HCT116 (cell line): ENCODE data around the gene B3GALT6. TPM values are rescaled to one million over a fixed set of nuclear protein-coding genes. Genes with fewer than 3 reads are reported as not detected.

Source experiments
- ATAC-seq: fragments of 200-7000 bp; cut with Tn5 transposase; 2 replicates; pipeline ENCODE4 v1.9.1; 2020; ENCODE audit warnings: mild to moderate bottlenecking, moderate library complexity
- BruUV-seq: library from RNA; stranded (reverse); fragments of 400-500 nt; replicated peaks from 2 replicates; lab custom pipeline; 2021; lab: Mats Ljungman, UMichigan
- CTCF ChIA-PET: fragments of 300-600 bp; sonication (Branson Sonifier 250); formaldehyde crosslinking; loops from one replicate; lab custom pipeline; 2021; ENCODE audit warnings: antibody characterized with exemption; lab: Charles Lee
- POLR2A ChIA-PET: fragments of 300-600, 350-600 bp; sonication (Branson Sonifier 250); formaldehyde crosslinking; loops from one replicate; lab custom pipeline; 2021; ENCODE audit warnings: antibody characterized with exemption; lab: Charles Lee
- RAD21 ChIA-PET, 2 experiments: fragments of 300-600 bp; sonication (Branson Sonifier 250); formaldehyde crosslinking; loops; one replicate each; lab custom pipeline; 2023; ENCODE audit warnings: low total read pairs in 2 of 2; ENCODE audit not compliant: uncharacterized antibody in 2 of 2, unreplicated experiment in 2 of 2, low non-redundant PET in 1 of 2; lab: Charles Lee
- DNase-seq: peaks from one replicate; pipeline ENCODE4 v3.0.0-alpha.2; 2010; ENCODE audit warnings: low read depth, low spot score
- H2AFZ ChIP-seq: fragments of 200-600 bp; shearing (Covaris generic), sonication (generic); 2 replicates; pipeline ENCODE4 v1.6.1; 2017; ENCODE audit warnings: low read depth, mixed run types, mixed read lengths, antibody characterized with exemption, low read length; ENCODE audit not compliant: poor library complexity, severe bottlenecking
- H3K27ac ChIP-seq: 2 replicates; pipeline ENCODE4 v1.5.1; 2012; ENCODE audit warnings: low read depth, low read length
- H3K27me3 ChIP-seq: fragments of 200-600 bp; sonication (generic); 2 replicates; pipeline ENCODE4 v1.6.1; 2016; ENCODE audit warnings: mixed run types, low read length, mixed read lengths; ENCODE audit not compliant: insufficient read depth
- H3K36me3 ChIP-seq, 2 experiments: fragments of 200-500 bp in 1 of 2; fragments of 200-600 bp in 1 of 2; sonication (Bioruptor generic) in 1 of 2; sonication (generic) in 1 of 2; 2 replicates each; pipeline versions ENCODE4 v1.5.1 to v1.6.1; 2014 to 2016; ENCODE audit warnings: low read length in 2 of 2, inconsistent platforms in 1 of 2, mixed read lengths in 1 of 2, mixed run types in 1 of 2; ENCODE audit not compliant: insufficient read depth in 2 of 2, control insufficient read depth in 1 of 2
- H3K4me1 ChIP-seq, 2 experiments: fragments of 200-600 bp in 1 of 2; sonication (generic) in 1 of 2; 2 replicates each; pipeline versions ENCODE4 v1.5.1 to v1.6.1; 2012 to 2017; ENCODE audit warnings: low read length in 2 of 2, inconsistent platforms in 1 of 2, mild to moderate bottlenecking in 1 of 2, mixed read lengths in 1 of 2, mixed run types in 1 of 2, moderate library complexity in 1 of 2; ENCODE audit not compliant: insufficient read depth in 2 of 2, control insufficient read depth in 1 of 2
- H3K4me2 ChIP-seq: fragments of 200-600 bp; sonication (generic); 2 replicates; pipeline ENCODE4 v1.6.1; 2017; ENCODE audit warnings: mixed run types, low read length, mixed read lengths
- H3K4me3 ChIP-seq, 2 experiments: fragments of 200-600 bp in 1 of 2; sonication (generic) in 1 of 2; replicated peaks in 1 of 2; 2 replicates each; pipeline ENCODE4 v1.5.1; 2011 to 2016; ENCODE audit warnings: low read length in 2 of 2, control low read depth in 1 of 2, low read depth in 1 of 2, mild to moderate bottlenecking in 1 of 2, mixed read lengths in 1 of 2, mixed run types in 1 of 2
- H3K79me2 ChIP-seq: fragments of 200-600 bp; sonication (generic); 2 replicates; pipeline ENCODE4 v1.6.1; 2017; ENCODE audit warnings: mild to moderate bottlenecking, mixed run types, low read length, moderate library complexity, mixed read lengths; ENCODE audit not compliant: insufficient read depth
- H3K9ac ChIP-seq: fragments of 200-600 bp; sonication (generic); 2 replicates; pipeline ENCODE4 v1.6.1; 2016; ENCODE audit warnings: low read length, mixed read lengths
- H3K9me2 ChIP-seq: fragments of 200-600 bp; sonication (generic), shearing (Covaris generic); 2 replicates; pipeline ENCODE4 v1.6.1; 2017; ENCODE audit warnings: mixed run types, mild to moderate bottlenecking, moderate library complexity; ENCODE audit not compliant: insufficient read depth
- H3K9me3 ChIP-seq, 2 experiments: fragments of 200-500 bp in 1 of 2; fragments of 200-600 bp in 1 of 2; sonication (Bioruptor generic) in 1 of 2; sonication (generic) in 1 of 2; 2 replicates each; pipeline ENCODE4 v1.6.1; 2014 to 2017; ENCODE audit warnings: low read length in 2 of 2, mixed read lengths in 2 of 2, inconsistent platforms in 1 of 2, low read depth in 1 of 2, mild to moderate bottlenecking in 1 of 2, mixed run types in 1 of 2, moderate library complexity in 1 of 2; ENCODE audit not compliant: control insufficient read depth in 1 of 2, insufficient read depth in 1 of 2
- H4K20me1 ChIP-seq: fragments of 200-600 bp; sonication (generic), shearing (Covaris generic); 2 replicates; pipeline ENCODE4 v1.6.1; 2017; ENCODE audit warnings: mixed run types, mild to moderate bottlenecking, moderate library complexity; ENCODE audit not compliant: insufficient read depth
- CTCF ChIP-seq, 3 experiments: fragments of 200-600 bp in 1 of 3; sonication (generic) in 1 of 3; IDR thresholded peaks in 2 of 3; conservative IDR thresholded peaks in 1 of 3; 2 replicates each; pipeline ENCODE4 v1.5.1; 2012 to 2017; ENCODE audit warnings: low read depth in 2 of 3, low read length in 2 of 3, antibody characterized with exemption in 1 of 3, borderline replicate concordance in 1 of 3, control low read depth in 1 of 3, mild to moderate bottlenecking in 1 of 3, mixed read lengths in 1 of 3, mixed run types in 1 of 3, moderate library complexity in 1 of 3; ENCODE audit not compliant: insufficient read depth in 1 of 3
- EZH2 ChIP-seq: fragments of 200-600 bp; sonication (generic); IDR thresholded peaks from 2 replicates; pipeline ENCODE4 v1.6.1; 2017; ENCODE audit warnings: antibody characterized with exemption, mixed run types
- FOSL1 ChIP-seq: IDR thresholded peaks from 2 replicates; pipeline ENCODE4 v1.6.1; 2012; ENCODE audit warnings: low read depth
- JUND ChIP-seq: IDR thresholded peaks from 2 replicates; pipeline ENCODE4 v1.6.1; 2012
- MAX ChIP-seq: IDR thresholded peaks from 2 replicates; pipeline ENCODE4 v1.6.1; 2012
- POLR2AphosphoS5 ChIP-seq: IDR thresholded peaks from 2 replicates; pipeline ENCODE4 v1.6.1; 2011; ENCODE audit warnings: mild to moderate bottlenecking, low read depth, low read length, moderate library complexity
- SIN3A ChIP-seq: IDR thresholded peaks from 2 replicates; pipeline ENCODE4 v1.6.1; 2012; ENCODE audit warnings: low read depth
- TCF7L2 ChIP-seq: IDR thresholded peaks from 2 replicates; pipeline ENCODE4 v1.7.0; 2011; ENCODE audit warnings: borderline replicate concordance, inconsistent platforms; ENCODE audit not compliant: insufficient read depth, insufficient read length; ENCODE audit errors: extremely low read depth
- ZFX ChIP-seq: fragments of 450-650 bp; IDR thresholded peaks from 2 replicates; pipeline ENCODE4 v1.6.1; 2017
- intact Hi-C: fragments of 100-400 bp; cut with micrococcal nuclease; formaldehyde crosslinking; loops from 2 replicates; pipeline ENCODE4 v1.10.0; 2022
- total RNA-seq: library from RNA; stranded (reverse); gene quantifications from one replicate; pipeline ENCODE4 v1.2.1, GENCODE V29; 2021; ENCODE audit not compliant: unreplicated experiment

B3GALT6 gene
- total RNA-seq, 1 experiment from 2014 or later, result 16.3 TPM

DNA sequence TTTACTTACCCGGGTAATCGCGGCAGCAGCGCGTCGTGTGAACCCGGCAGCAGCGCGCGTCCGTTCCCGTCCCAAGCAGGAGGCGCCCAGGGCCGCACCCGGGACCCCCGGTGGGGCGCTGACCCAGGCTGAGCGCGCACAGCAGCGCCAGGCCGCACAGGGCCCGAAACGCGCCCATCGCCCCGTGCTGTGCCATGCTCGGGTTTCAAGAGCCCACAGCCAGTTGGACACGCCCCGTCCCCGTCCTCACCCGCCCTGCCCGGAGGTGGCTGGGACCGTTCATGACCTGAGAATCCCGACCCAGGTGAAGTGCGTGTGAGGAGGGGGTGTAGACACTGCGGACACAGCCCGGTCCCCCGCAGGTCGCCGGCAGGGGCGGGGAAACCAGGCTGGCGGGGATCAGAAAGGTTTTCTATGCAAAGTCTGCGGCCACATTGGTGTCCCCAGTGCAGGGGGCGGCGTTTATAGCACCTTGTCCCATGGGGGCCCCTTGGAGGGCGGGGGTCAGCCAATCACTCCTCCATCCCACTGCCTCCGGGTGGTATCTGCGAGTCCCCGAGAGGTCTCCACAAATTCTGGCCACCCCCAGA lies 25.6 kb upstream of the B3GALT6 start, which contains the start of gene TNFRSF18:
TSS of gene TNFRSF18 (minus strand) at position 217 of the 590 bp plus-strand sequence. CDS start at position 196, 21 bp downstream.
- ChIA-PET POLR2A (no interaction called here), CTCF (no interaction called here), RAD21 (no interaction called here)
- Histone ChIP-seq H3K9me3 (no peaks in the 10 kb centered on the region), H3K36me3 (no peaks in the 10 kb centered on the region), H2AFZ (no peak within 1 kb of the TSS), H3K4me3 (peak within 1 kb of the TSS; percentile 67 to 70), H3K4me1 (peaks cover 30 to 39% of the 10 kb centered on the region in 2 experiments), H3K27ac (peak within 1 kb of the TSS; percentile 94), H3K27me3 (no peaks in the 10 kb centered on the region), H3K9ac (peak within 1 kb of the TSS; percentile 83), H3K9me2 (no peaks in the 10 kb centered on the region), H4K20me1 (no peaks in the 10 kb centered on the region), H3K79me2 (peaks cover 8% of the 10 kb centered on the region; the same call in 1 of the 2 replicates), H3K4me2 (peak within 1 kb of the TSS; percentile 97)
- no TSS peak for BruUV-seq
- TF ChIP-seq POLR2AphosphoS5 (peak; percentile 73), MAX (peak; percentile 75), JUND (no peak), TCF7L2 (no peak), ZFX (peak; percentile 80; the same call in 1 of the 2 replicates)
- DNase-seq (peak; percentile 23), ATAC-seq (peak; percentile 75)
- intact Hi-C loops, result loop anchor here (5.0 kb wide), 1 partner anchor 44 kb away; no protein-coding TSS in a partner anchor

GRCh38 chr1:1206966-1207531 lies 25.0 kb upstream of the B3GALT6 start:
- CTCF ChIA-PET, result no interaction called here
- POLR2A ChIA-PET, result no interaction called here
- Histone ChIP-seq H3K4me3 (peak overlapping the region; percentile 67 to 70), H2AFZ (no peak overlapping the region), H3K27ac (peak overlapping the region; percentile 94; the same call in 1 of the 2 replicates), H3K9me3 (no peaks in the 10 kb centered on the region), H3K4me2 (peak overlapping the region; percentile 97)
- TF ChIP-seq SIN3A (no peak), CTCF (IDR thresholded peaks at IDR 0.05 in 2 of 3, conservative IDR thresholded peaks at IDR 0.05 in 1 of 3; ENCODE audit: borderline replicate concordance in 1 of 3, insufficient read depth in 1 of 3, low read depth in 2 of 3, low read length in 2 of 3) (peak in 1 of 3 experiments; percentile 23; a peak in 2 of 6 replicates), JUND (no peak), EZH2 (no peak), FOSL1 (no peak)
- TF ChIP-seq, all 23 proteins: peak for 1
- peak; percentile 35 for ATAC-seq
- Histone ChIP-seq H3K27me3 (no peaks in the 10 kb centered on the region), H3K4me1 (peaks cover 30 to 38% of the 10 kb centered on the region in 2 experiments), H3K79me2 (peaks cover 8% of the 10 kb centered on the region; the same call in 1 of the 2 replicates), H3K36me3 (no peaks in the 10 kb centered on the region), H3K9me2 (no peaks in the 10 kb centered on the region), H4K20me1 (no peaks in the 10 kb centered on the region), H3K9ac (peak overlapping the region; percentile 83)
- DNase-seq, result no peak
- intact Hi-C loops, result loop anchor here (5.0 kb wide), 1 partner anchor 45 kb away; no protein-coding TSS in a partner anchor
- RAD21 ChIA-PET, result no interaction called here
- BruUV-seq, result no TSS peak
